ENCODE results near the gene CARNS1. TPM values are rescaled to one million over a fixed set of nuclear protein-coding genes. Genes with fewer than 3 reads are reported as not detected.

CARNS1 gene
- total and polyA plus RNA-seq, 2 of the 13 experiments (the other 11 are each of a cell fraction or from before 2014, with no cell fraction given): not detected

GRCh38 chr11:67468759-67469507 is 53.5 kb downstream of the CARNS1 start, which contains the start of gene TMEM134 (continued):
- TF ChIP-seq ZNF614 (CRISPR knock-in tag; IDR thresholded peaks at IDR 0.05; ENCODE audit: borderline replicate concordance) (peak; percentile 62; the same call in 1 of the 2 replicates), ZNF772 (CRISPR knock-in tag; IDR thresholded peaks at IDR 0.05) (no peak; the same call in 1 of the 2 replicates), DRAP1 (CRISPR knock-in tag; IDR thresholded peaks at IDR 0.05) (peak; percentile 56; the same call in 1 of the 2 replicates), NR2F2 (IDR thresholded peaks at IDR 0.05; ENCODE audit: borderline replicate concordance, low read depth) (no peak), ZBTB7B (CRISPR knock-in tag; IDR thresholded peaks at IDR 0.05) (peak; percentile 76), ZNF572 (CRISPR knock-in tag; IDR thresholded peaks at IDR 0.05) (0 out of 2 replicates have a peak, but pooled peaks have one; percentile 55), MED1 (CRISPR knock-in tag; IDR thresholded peaks at IDR 0.05) (peak; percentile 67), MTA1 (CRISPR knock-in tag; IDR thresholded peaks at IDR 0.05; ENCODE audit: borderline replicate concordance) (no peak), NR2F1 (CRISPR knock-in tag; IDR thresholded peaks at IDR 0.05) (no peak), TOPORS (CRISPR knock-in tag; IDR thresholded peaks at IDR 0.05) (no peak; the same call in 1 of the 2 replicates), ZNF280B (CRISPR knock-in tag; IDR thresholded peaks at IDR 0.05; ENCODE audit: borderline replicate concordance) (peak; percentile 65; the same call in 1 of the 2 replicates), KAT8 (CRISPR knock-in tag; IDR thresholded peaks at IDR 0.05) (peak; percentile 87)
- TF ChIP-seq, protein P1, sequence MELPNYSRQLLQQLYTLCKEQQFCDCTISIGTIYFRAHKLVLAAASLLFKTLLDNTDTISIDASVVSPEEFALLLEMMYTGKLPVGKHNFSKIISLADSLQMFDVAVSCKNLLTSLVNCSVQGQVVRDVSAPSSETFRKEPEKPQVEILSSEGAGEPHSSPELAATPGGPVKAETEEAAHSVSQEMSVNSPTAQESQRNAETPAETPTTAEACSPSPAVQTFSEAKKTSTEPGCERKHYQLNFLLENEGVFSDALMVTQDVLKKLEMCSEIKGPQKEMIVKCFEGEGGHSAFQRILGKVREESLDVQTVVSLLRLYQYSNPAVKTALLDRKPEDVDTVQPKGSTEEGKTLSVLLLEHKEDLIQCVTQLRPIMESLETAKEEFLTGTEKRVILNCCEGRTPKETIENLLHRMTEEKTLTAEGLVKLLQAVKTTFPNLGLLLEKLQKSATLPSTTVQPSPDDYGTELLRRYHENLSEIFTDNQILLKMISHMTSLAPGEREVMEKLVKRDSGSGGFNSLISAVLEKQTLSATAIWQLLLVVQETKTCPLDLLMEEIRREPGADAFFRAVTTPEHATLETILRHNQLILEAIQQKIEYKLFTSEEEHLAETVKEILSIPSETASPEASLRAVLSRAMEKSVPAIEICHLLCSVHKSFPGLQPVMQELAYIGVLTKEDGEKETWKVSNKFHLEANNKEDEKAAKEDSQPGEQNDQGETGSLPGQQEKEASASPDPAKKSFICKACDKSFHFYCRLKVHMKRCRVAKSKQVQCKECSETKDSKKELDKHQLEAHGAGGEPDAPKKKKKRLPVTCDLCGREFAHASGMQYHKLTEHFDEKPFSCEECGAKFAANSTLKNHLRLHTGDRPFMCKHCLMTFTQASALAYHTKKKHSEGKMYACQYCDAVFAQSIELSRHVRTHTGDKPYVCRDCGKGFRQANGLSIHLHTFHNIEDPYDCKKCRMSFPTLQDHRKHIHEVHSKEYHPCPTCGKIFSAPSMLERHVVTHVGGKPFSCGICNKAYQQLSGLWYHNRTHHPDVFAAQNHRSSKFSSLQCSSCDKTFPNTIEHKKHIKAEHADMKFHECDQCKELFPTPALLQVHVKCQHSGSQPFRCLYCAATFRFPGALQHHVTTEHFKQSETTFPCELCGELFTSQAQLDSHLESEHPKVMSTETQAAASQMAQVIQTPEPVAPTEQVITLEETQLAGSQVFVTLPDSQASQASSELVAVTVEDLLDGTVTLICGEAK (IDR thresholded peaks at IDR 0.05): no peak
- TF ChIP-seq, protein P1 (CRISPR knock-in tag; IDR thresholded peaks at IDR 0.05): no peak
- TF ChIP-seq, protein P2, sequence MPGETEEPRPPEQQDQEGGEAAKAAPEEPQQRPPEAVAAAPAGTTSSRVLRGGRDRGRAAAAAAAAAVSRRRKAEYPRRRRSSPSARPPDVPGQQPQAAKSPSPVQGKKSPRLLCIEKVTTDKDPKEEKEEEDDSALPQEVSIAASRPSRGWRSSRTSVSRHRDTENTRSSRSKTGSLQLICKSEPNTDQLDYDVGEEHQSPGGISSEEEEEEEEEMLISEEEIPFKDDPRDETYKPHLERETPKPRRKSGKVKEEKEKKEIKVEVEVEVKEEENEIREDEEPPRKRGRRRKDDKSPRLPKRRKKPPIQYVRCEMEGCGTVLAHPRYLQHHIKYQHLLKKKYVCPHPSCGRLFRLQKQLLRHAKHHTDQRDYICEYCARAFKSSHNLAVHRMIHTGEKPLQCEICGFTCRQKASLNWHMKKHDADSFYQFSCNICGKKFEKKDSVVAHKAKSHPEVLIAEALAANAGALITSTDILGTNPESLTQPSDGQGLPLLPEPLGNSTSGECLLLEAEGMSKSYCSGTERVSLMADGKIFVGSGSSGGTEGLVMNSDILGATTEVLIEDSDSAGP (CRISPR knock-in tag; IDR thresholded peaks at IDR 0.05; ENCODE audit: borderline replicate concordance): peak; percentile 58; the same call in 1 of the 2 replicates
